ENCODE measurements around the gene LDLRAD4.
"Not testable (repeated sequence)": the region's sequence is repeated elsewhere in the genome, so short reads cannot be mapped to it uniquely, and the experiment has no call there.

The LDLRAD4 gene

GRCh38 chr18:13480571-13481255, 262.2 kb downstream of the LDLRAD4 start:
- DNase-seq, result no peak

DNA sequence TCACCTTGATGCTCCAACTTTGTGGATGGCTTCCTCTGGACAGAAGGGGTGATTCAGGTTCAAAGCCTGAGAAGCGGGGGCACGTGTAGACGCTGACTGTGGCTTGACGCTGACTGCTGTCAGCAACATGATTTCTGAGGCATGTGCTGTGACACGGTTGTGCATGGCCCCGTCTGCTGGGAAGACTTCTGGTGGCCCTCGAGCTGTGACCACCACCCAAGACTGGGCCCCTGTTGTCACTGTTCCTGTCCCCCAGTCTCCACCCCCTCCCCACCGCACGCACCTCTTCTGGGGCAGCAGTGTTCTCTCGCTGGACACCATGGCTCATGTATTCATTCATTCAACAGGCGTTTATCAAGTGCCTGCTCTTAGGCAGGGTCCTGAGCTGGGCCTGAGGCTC, 262.8 kb downstream of the LDLRAD4 start:
- no peak for DNase-seq

DNA sequence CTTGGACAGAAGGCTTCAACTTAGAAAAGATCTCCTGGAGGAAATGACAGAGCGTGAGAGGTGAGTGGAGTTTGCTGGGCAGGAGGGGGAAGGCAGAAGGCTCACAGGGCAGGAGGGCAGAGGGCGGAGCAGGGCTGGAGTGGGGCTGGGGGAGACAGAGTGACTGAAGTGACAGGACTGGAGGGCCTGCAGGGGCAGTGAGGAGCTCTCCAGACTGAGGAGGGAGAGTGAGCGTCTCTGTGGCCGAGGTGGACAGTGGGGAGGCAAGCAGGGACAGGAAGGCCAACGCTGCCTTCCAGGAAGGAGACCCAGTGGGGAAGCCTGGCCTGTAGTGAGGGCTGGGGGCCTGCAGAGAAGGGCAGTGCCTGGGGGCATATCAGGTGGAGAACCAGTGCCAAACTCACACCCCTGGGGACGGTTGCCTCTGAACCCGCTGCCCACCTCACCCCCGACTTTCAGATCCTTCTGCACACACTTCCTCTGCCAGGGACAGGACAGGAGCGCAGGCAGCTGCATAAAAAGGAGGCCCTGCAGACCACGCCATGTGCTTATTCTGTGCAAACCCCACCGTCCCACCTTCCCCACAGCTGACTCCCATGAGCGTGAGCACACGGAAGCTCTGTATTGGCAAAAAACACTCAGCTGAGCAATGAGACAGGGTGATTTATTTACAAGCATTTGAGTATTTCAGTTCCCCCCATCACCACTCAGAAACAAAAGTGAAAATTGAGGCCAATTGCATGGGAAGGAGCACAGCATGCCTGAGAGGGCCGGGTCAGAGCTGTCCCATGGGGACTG, 263.5 kb downstream of the LDLRAD4 start:
- DNase-seq, result no peak

DNA sequence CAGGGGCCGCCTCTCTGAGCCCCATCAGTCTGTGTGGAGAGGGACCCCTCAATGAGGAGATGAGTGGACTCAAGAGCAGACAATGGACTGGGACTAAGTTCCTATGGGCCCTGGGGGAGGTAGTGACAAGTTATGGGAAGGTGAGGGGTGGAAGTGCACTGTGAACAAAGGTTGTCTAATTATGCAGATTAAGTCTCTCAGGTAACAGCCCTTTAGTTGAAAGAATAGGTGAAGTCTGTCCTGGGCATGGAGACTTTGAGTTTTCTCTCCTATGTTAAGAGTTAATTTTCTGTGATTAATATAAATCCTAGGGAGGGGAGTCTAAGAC, 264.0 kb downstream of the LDLRAD4 start:
- no peak for DNase-seq

GRCh38 chr18:13483316-13484270, 265.0 kb downstream of the LDLRAD4 start:
- DNase-seq, result peak; percentile 12

DNA sequence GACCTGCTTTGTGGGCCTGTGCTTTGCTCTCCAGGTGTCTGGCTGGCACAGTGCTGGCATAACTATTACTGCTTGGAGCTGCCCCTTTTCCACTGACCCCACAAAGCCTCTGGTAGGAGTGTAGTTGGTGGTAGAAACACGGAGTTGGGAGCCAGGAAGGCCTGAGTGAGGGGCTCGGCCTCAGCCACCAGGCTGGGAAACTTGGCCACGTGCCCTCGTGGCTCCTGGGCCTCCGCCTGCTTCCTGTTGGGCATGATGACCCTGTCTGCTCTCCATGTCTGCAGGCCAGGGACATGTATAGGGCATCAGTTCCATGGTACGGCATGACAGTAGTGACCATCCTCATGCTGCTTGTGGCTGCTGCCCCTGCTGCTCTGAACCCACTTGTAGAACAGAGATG, 266.6 kb downstream of the LDLRAD4 start:
- no peak for DNase-seq

- DNase-seq, result no peak
Observed at GRCh38 chr18:13485604-13486003, 267.0 kb downstream of the LDLRAD4 start.

GRCh38 chr18:13486284-13486683, 267.7 kb downstream of the LDLRAD4 start:
- DNase-seq, result no peak

DNA sequence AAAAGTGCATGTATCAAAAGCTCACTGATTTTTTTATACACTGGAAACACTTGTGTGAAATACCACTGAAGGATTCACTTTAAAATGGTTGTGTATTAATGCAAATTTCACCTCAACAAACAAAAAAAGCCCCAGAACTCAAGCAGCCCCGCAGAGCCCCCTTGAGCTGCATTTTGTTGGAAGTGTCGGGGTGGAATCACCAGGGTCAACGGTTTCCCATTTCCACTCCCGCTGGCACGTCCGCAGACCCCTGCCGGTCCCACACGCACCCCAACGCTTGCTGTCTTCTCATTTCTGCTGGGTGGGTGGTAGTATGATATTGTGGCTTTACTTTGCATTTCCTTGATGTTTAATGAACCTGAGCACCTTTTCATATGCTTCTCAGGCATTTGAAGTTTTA, 268.1 kb downstream of the LDLRAD4 start:
- DNase-seq, result no peak

DNA sequence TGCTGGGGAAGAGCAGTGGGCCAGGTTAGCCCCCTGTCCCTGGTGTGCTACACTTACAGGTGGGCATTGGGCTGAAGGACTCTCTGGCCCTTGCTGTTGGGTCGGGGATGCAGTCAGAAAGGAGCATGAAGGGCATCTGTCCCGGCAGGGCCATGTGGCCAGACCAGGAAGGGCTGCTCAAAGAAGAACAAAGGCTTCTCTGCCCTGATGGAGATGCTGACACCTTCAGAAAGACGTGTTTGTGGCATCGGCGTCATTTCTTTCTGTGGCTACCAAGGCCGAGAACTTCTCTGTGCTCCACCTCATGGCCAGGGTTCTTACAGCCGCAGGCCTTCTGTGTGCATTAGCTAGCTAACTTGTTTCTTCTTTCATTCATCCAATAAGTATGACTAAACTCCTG, 268.7 kb downstream of the LDLRAD4 start:
- DNase-seq, result no peak

DNA sequence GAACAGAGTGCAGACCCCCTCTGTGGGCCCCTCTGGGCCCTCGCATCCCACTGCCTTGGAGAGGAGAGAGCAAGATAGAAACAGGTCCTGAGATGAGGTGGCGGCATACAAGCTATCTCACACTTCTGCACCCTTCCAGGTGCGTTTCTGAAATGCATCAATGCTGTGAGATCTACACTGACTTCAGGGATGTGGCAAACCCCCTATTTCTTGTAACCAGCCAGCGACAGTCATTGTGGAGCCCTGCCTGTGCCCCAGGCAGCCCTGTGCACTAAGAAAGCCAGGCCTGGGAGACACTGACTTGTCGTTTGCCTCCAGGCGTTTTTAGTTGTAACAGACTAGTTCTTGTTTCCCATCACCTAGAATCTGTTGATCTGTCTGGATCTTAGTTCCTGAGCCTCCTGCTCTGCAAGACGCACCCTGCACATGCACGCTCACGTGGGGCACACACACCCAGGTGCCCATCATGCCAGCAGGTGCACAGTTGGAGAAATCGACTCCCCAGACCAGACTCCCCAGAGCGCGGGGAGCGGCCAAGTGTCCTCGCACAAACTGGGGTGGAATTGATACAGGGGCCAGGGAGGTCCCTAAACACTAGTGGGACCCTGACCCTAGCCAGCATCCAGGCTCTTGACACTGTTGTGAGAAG, 269.8 kb downstream of the LDLRAD4 start:
- no peak for DNase-seq

- DNase-seq, result not testable (repeated sequence)
Observed at GRCh38 chr18:13489303-13489702, 270.7 kb downstream of the LDLRAD4 start.

DNA sequence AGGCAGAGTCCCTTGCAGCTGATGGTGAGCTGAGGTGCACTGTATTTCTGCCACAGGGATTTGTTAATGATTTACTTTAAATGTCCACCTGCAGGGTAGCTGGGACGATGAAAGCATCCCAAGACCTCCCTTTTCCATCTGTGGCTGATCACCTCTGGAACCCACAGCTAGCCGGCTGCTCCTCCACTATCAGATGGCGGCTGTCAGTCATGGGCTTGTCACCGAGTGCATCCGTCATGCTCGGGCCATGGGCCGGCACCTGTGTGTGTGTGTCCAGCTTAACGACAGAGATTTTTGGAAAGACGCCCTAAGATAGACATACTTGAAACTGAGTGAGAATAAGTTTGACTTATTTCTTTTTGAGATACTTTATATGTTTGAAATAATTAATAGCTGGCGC, 272.6 kb downstream of the LDLRAD4 start:
- no peak for DNase-seq

GRCh38 chr18:13492314-13492713, 273.8 kb downstream of the LDLRAD4 start:
- peak; percentile 77 for DNase-seq

- no peak for DNase-seq
Observed at GRCh38 chr18:13493079-13493478, 274.5 kb downstream of the LDLRAD4 start.

DNA sequence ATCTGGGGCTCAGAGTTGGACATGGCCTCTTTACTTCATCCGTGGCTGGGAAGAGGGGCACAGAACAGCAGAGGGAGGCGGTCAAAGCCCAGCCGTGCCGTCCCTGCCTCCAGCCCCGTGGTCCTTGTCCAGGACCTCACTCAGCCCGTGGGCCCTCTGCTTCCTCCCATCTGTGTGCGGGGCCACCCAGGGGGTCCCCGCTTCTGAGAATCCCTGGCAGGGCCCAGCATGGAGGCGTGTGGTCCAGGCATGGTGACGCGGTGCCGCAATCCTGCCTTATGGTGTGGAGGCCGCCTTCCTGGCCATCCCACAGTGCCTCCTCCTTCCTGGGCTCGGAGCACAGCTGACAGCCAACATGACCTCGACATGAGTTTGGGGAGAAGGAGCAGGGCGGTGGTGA, 275.2 kb downstream of the LDLRAD4 start:
- no peak for DNase-seq

- DNase-seq, result no peak
Observed at GRCh38 chr18:13494871-13495445, 276.4 kb downstream of the LDLRAD4 start.

DNA sequence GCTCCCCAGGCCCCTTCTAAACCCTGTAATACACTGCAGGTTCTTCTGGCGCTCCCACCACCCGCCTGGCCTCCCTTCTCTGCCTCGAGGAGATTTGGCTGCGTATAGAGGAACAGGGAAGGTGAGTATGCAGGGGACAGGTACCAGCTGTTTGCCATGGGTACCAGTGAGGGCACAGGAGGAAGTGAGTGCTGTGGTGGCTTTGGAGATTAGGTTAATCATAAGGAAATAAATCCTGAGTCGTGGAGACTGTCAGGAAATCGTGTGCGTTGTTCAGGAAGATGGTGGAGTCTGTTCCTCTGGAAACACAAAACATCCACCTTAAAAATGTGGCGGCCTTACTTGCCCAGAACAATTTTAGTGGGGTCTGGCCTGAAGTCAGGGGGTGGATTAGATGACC, 277.4 kb downstream of the LDLRAD4 start:
- DNase-seq, result no peak

GRCh38 chr18:13496691-13497281, 278.2 kb downstream of the LDLRAD4 start:
- DNase-seq, result no peak

GRCh38 chr18:13499803-13500202, 281.2 kb downstream of the LDLRAD4 start:
- DNase-seq, result no peak

- no peak for DNase-seq
Observed at GRCh38 chr18:13500227-13500865, 281.8 kb downstream of the LDLRAD4 start.
